Neural progenitor cell (in vitro differentiated cells): ENCODE measurements around the gene RYR1.

Experiments
- EZH2 ChIP-seq: fragments of 200-600 bp; sonication (generic); IDR thresholded peaks from 2 replicates; pipeline ENCODE4 v1.6.1; 2017; ENCODE audit warnings: antibody characterized with exemption, mild to moderate bottlenecking, moderate library complexity
- EZH2phosphoT487 ChIP-seq: fragments of 200-600 bp; sonication (generic); IDR thresholded peaks from 2 replicates; pipeline ENCODE4 v1.6.1; 2017; ENCODE audit warnings: antibody characterized with exemption
- TF ChIP-seq, protein P1 (sequence below): fragments of 200-600 bp; sonication (generic); IDR thresholded peaks from 2 replicates; pipeline ENCODE4 v1.5.1; 2017; ENCODE audit warnings: antibody characterized with exemption, mild to moderate bottlenecking

DNA sequence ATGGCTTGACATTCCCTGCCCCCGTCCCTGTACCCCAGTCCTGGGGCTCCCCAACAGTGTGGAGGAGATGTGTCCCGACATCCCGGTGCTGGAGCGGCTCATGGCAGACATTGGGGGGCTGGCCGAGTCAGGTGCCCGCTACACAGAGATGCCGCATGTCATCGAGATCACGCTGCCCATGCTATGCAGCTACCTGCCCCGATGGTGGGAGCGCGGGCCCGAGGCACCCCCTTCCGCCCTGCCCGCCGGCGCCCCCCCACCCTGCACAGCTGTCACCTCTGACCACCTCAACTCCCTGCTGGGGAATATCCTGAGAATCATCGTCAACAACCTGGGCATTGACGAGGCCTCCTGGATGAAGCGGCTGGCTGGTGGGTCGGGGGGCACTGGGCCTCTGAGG lies 83.8 kb downstream of the RYR1 start:
- no peak for TF ChIP-seq EZH2
- TF ChIP-seq, protein P1, sequence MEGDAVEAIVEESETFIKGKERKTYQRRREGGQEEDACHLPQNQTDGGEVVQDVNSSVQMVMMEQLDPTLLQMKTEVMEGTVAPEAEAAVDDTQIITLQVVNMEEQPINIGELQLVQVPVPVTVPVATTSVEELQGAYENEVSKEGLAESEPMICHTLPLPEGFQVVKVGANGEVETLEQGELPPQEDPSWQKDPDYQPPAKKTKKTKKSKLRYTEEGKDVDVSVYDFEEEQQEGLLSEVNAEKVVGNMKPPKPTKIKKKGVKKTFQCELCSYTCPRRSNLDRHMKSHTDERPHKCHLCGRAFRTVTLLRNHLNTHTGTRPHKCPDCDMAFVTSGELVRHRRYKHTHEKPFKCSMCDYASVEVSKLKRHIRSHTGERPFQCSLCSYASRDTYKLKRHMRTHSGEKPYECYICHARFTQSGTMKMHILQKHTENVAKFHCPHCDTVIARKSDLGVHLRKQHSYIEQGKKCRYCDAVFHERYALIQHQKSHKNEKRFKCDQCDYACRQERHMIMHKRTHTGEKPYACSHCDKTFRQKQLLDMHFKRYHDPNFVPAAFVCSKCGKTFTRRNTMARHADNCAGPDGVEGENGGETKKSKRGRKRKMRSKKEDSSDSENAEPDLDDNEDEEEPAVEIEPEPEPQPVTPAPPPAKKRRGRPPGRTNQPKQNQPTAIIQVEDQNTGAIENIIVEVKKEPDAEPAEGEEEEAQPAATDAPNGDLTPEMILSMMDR: no peak
- TF ChIP-seq EZH2phosphoT487: no peak
